ENCODE data around the gene FOXD3.

- no peak for TF ChIP-seq POLR2AphosphoS5 (IDR thresholded peaks at IDR 0.05; ENCODE audit: low read depth)
- TF ChIP-seq CTCF (IDR thresholded peaks at IDR 0.05; ENCODE audit: insufficient read depth, low read length): no peak
- no peak for TF ChIP-seq REST (IDR thresholded peaks at IDR 0.05; ENCODE audit: insufficient replicate concordance, low read depth)
- TF ChIP-seq GABPA (IDR thresholded peaks at IDR 0.05; ENCODE audit: low read depth): no peak
Observed at GRCh38 chr1:63362073-63362472, 39.7 kb downstream of the FOXD3 start.

Data from HL-60 (cell line).